ENCODE results near the gene FGFR3.

The FGFR3 gene

DNA sequence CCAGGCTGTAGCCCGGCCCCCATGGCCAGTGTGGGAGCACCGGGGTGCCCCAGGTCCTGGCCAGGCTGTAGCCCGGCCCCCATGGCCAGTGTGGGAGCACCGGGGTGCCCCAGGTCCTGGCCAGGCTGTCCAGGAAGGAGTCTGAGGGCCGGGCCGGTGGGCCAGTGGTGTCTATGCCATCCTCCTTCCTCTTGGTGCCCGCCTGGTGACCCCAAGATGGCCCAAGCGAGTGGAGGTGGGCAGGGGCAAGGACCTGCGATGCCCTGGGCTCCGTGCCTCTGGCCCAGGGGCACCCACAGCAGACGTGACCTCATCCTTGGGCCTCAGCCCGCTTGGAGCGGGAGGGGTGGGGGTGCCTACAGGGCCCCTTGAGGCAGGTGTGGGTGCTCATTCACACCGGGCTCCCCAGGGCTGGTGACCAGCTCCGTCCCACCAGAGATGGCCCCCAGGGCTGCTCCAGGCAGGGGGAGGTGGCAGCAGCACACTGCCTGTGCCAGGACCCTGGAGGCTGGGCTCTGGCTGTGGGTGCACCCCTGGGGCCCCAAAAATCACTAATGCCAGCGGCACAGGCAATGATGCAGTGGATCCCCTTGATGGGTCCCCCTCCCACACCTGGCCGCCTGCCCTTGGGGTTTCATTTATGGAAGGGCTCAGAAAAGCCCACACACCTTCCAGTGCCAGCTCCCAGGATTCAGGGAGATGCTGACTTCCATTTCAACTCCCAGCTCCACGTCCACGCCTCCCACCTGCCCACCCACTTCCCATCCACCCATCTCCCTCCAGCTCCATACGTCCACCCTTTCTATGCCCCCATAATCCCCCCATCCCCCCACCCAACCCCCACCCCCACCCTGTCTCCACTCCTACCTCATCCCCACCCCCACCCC lies 36.0 kb upstream of the FGFR3 start:
- DNase-seq, result no peak

- DNase-seq, result no peak
Measured at GRCh38 chr4:1757836-1758235, 35.3 kb upstream of the FGFR3 start.

GRCh38 chr4:1758306-1759121 lies 34.6 kb upstream of the FGFR3 start:
- no peak for DNase-seq

DNA sequence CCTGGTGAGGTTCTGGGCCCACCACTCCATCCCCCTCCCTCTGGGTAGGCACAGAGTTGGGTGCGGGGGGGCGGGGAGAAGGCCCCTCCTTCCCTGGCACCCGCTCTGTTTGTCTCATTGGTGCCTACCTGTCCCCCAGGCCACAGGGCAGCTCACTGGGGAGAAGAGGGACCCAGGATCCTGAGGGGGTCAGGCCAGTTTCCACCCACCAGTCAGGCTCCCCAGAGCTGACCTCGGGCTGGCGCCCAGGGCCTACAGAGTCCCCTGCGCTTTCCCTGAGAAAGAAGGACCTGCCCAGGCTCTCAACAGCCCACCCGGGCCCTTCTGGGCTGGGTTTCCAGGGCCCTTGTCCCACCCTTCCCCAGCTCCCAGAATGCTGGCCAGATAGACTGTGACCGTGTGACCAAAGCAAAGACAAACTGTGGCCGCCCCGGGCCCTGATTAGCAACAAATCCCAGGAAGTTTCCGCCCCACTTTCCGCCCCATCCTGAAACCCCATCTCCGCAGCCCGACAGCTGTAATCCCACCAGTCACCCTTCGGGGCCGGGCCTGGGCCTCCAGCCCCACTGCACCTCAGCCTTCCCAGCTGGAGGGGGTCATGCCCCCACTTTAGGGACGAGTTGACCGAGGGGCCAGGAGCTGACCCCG lies 33.8 kb upstream of the FGFR3 start:
- no peak for DNase-seq

- no peak for DNase-seq
Measured at GRCh38 chr4:1759818-1760223, 33.3 kb upstream of the FGFR3 start.

DNA sequence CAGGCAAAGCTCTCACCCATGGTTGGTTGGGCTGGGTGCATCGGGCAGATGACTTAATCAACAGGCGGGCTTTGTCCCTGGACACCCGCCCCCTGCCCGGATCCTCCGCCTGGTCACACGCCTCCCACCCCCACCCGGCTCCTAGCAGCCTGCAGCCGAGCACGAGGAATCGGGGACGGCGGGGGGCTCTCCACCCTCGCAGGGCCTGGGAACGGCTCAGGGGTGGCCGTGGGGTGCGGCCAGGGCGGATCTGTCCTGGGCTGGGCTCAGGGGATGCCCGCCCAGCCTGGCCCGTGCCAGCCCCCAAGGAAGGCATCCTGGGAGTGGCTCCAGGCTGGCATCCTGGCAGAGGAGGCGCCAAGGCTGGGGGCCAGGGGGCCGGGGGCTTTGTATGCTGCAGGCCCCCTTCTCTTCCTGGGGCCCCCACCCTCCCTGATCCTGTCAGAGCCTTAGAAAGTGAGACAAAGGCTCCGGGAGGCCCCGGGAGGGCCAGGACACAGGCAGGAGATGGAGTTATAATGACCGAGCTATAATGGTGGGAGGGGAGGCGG lies 32.5 kb upstream of the FGFR3 start:
- no peak for DNase-seq

DNA sequence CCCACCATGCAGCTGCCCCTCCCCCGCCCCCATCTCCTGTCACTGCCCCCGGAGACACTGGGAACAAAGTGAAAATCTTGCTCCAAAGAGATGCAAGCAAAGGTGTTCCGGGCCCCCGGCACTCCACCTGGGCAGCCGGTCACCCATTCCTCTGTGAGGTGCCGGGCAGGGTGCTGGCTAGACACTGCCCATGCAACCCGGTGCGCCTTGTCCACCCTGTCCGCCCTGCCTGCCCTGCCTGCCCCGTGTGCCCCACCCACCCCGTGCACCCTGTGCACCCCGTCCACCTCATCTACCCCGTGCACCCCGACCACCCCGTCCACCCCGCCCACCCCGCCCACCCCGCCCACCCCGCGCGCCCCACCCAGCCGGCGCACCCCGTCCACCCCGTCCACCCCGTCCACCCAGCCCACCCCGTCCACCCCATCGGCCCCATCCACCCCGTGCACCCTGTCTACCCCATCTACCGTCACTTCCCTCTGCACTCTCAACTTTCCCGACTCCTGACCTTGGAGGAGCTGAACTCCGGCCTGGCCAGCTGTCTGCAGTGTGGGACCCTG lies 31.9 kb upstream of the FGFR3 start:
- no peak for DNase-seq

- DNase-seq, result no peak
Measured at GRCh38 chr4:1762264-1763010, 30.7 kb upstream of the FGFR3 start.

- DNase-seq, result no peak
Measured at GRCh38 chr4:1763070-1763549, 30.0 kb upstream of the FGFR3 start.

DNA sequence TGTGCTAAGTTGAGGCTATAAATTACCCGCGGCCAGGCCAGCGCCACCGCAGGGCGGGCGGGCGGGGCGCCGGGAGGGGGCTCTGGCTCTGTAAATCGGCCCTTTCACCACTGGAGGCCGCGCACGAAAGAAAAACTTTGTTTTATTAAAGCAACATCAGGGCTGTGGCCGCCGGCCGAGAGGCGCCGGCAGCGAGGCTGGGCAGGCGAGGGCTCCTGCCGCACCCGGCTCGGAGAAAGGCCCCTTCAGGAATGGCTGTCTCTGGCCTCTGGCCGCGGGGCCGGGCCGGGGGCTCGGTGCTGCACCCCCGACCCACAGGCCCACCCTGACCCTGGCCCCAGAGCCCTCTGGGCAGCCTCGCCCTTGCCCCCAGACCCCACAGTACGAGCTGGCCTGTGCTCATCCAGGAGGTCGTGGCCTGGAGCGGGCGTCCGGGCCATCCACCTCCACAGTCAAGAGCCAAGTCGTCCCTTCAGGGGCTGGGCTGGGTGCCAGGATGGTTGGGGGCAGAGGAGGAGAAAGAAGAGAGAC lies 29.5 kb upstream of the FGFR3 start:
- DNase-seq, result no peak

GRCh38 chr4:1764670-1765069 lies 28.4 kb upstream of the FGFR3 start:
- DNase-seq, result no peak

GRCh38 chr4:1765409-1766072 lies 27.6 kb upstream of the FGFR3 start:
- DNase-seq, result no peak

- DNase-seq, result no peak
Measured at GRCh38 chr4:1766106-1767060, 26.7 kb upstream of the FGFR3 start.

- DNase-seq, result no peak
Measured at GRCh38 chr4:1767061-1767769, 25.9 kb upstream of the FGFR3 start.

DNA sequence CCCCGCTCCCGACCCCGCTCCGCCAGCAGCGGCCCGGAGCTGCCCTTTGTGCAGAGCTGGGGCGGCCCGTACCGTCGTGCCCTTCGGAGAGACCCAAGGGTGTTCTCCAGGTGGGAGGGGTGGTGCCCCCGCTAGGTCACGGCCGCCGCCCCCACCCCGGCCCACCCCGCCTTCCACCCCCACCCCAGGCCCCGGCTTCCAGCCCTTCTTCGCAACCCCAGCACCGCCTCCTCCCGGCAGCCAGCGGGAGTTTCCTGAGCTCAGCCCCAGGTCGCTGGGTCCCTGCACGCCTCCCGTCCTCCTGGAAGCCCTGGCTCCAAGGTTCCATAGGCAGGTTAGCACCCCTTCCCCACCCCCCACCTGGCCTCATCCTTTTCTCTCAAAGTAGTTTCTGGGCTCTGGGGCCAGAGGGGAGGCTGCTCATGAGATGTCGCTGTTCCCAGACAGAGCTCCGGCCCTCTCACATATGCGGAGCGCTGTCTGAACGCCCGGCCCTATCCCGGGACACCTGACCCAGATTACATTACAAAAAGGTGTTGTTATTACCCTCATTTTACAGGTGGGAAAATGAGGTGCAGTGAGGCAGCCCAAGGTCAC lies 25.2 kb upstream of the FGFR3 start:
- no peak for DNase-seq

DNA sequence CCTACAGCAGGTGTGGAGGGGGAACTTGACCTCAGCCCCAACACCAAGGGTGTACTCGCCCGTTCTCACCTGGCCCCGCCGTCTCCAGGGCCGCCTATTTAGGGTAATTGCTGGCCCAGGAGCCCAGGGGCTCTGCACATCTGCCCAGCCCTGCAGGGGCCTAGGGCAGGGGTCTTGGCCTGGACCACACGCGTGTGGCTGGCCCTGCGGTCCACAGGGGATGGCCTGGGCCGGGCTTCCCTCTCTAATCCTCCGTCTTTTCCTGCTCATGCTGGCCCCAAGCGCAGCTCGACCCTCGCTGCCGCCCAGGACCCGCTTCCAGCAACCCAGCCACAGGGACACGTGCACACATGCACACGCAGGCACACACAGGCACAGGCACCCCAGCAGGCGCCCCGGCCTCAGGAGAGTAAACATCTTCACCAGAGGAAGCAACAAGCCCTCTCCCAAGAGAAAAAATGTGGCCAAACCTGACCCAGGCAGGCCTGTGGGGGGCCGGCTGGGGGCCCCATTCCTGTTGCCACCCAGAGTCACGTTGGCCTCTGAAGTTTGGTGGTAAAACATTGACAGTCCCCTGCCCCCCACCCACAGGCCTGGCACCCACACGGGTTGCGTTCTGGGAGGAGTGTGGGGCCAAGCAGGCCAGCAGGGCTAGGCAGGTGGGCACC lies 24.6 kb upstream of the FGFR3 start:
- DNase-seq, result no peak

GRCh38 chr4:1769692-1770091 lies 23.4 kb upstream of the FGFR3 start:
- no peak for DNase-seq

DNA sequence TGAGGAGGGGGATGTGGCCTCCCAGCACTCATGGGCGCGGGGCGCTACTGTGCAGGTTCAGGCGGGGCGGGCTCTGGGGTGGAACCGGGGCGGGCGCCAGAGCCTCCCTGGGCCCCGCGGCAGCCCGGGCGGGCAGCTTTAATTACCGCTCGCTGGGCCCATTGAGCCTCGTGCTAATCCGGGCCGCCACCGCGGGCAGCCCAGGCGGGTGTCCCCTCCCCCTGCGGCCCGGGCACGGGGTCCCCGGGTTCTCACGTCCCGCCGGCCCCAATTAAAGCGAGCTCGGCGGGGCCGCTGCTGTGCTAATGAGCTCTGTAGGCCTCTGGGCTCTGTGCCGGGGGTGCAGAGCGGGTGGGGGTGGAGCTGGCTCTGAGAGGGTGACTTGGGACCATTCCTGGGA lies 22.8 kb upstream of the FGFR3 start:
- no peak for DNase-seq
